Testis (tissue), 3 donors: ENCODE data around the gene LARP4. TPM values are rescaled to one million over a fixed set of nuclear protein-coding genes. Genes with fewer than 3 reads are reported as not detected.

Experiments
- DNase-seq: peaks from one replicate; pipeline ENCODE4 v3.0.0-alpha.2; 2019
- H3K27ac ChIP-seq, 2 donors: fragments of 200-600 bp; sonication (generic); one replicate each; pipeline ENCODE4 v1.5.1; 2019
- H3K27me3 ChIP-seq: fragments of 200-600 bp; sonication (generic); one replicate; pipeline ENCODE4 v1.5.1; 2019
- H3K36me3 ChIP-seq: fragments of 200-600 bp; sonication (generic); one replicate; pipeline ENCODE4 v1.5.1; 2017; ENCODE audit warnings: low read depth; ENCODE audit errors: missing control alignments
- H3K4me1 ChIP-seq: fragments of 200-600 bp; sonication (generic); one replicate; pipeline ENCODE4 v1.5.1; 2019
- H3K4me3 ChIP-seq, 2 donors: fragments of 200-600 bp; sonication (generic); one replicate each; pipeline ENCODE4 v1.5.1; 2017 to 2019
- H3K9me3 ChIP-seq: fragments of 200-600 bp; sonication (generic); one replicate; pipeline ENCODE4 v1.5.1; 2017
- CTCF ChIP-seq, 3 experiments: fragments of 450-650 bp in 2 of 3; fragments of 200-600 bp in 1 of 3; sonication (generic) in 1 of 3; IDR thresholded peaks; one replicate each; pipeline ENCODE4 v1.5.1; 2016 to 2019; ENCODE audit warnings: antibody characterized with exemption in 3 of 3, mild to moderate bottlenecking in 2 of 3, moderate library complexity in 1 of 3
- POLR2A ChIP-seq: fragments of 450-650 bp; IDR thresholded peaks from one replicate; pipeline ENCODE4 v1.6.1; 2017; ENCODE audit warnings: antibody characterized with exemption, mild to moderate bottlenecking, moderate library complexity
- WGBS, 2 donors: methylation state at CpG; one replicate each; pipeline ENCODE4 v1.1.5; 2018; 5-methylcytosine and 5-hydroxymethylcytosine counted together
- intact Hi-C: fragments of 100-400 bp; cut with DNase I; formaldehyde crosslinking; loops from one replicate; pipeline ENCODE4 v1.15.1; 2023; ENCODE audit warnings: low total_unique reads
- polyA plus RNA-seq: library from polyadenylated mRNA; stranded (reverse); fragments of 350-450 nt; fragmentation: Illumina TruSeq; extraction: RNeasy Lipid Tissue Mini Kit (QIAGEN cat#74804); gene quantifications from one replicate; pipeline ENCODE4 v1.2.3, GENCODE V29; 2014; ENCODE audit warnings: low read depth, low replicate concordance; ENCODE audit not compliant: insufficient read depth
- total RNA-seq, 2 donors: library from RNA; depleted of rRNA; stranded (reverse); fragments of >200 nt; gene quantifications; one replicate each; pipeline ENCODE4 v1.2.3, GENCODE V29; 2016

The LARP4 gene
- total and polyA plus RNA-seq, 3 donors from 2014 or later = 20.9 to 38.3 (median 34.1) TPM

DNA sequence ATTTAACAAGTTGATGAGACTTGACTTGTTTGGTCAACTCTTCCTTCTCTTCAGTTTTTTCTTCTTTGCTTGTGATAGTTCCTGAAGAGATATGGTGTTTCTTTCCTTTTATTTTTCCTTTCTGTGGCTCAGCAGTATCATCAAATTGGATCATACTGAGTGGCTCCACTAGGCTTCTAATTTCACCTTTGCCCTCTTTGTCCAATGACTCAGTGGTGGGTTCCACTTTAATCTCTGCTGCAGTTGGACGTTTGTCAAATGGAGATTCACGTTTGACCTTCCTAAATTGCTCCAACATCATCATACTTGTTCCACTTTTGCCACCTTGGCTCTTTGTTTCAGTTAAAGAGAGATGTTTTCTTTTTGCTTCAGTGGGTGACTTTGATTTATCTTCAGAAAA is 45.8 kb upstream of the LARP4 start:
- DNase-seq = no peak
- H3K9me3 ChIP-seq = no peaks in the 10 kb centered on the region
- no peak for TF ChIP-seq POLR2A
- TF ChIP-seq CTCF (IDR thresholded peaks at IDR 0.05) = no peak
- no peaks in the 10 kb centered on the region for H3K27me3 ChIP-seq
- 63 to 70% methylated on average over 2 of the region's 2 CpGs for WGBS, 2 donors
- no peak overlapping the region for H3K27ac ChIP-seq
- H3K4me1 ChIP-seq = peaks cover 4% of the 10 kb centered on the region
- no peak overlapping the region for H3K4me3 ChIP-seq
- intact Hi-C loops = no loop called here
- no peaks in the 10 kb centered on the region for H3K36me3 ChIP-seq

DNA sequence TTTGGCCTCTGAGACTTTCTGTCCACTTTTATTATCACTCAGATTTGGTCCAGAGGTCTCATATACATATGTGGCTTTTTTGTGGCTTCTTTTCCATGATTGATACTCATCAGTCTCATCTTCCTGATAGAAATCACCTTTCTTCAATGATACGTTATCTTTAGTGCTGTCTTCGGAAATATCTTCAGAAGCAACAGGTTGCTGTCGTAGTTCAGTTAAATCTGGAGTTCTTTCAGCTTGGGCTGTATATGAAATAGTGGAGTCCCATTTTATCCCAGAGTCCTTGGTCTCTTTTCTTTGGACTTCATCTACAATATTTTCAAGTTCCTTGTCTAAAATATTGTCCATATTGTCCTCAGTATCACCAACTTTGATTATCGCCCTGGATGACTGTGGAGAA is 45.3 kb upstream of the LARP4 start:
- TF ChIP-seq CTCF (IDR thresholded peaks at IDR 0.05) (no peak), POLR2A (no peak)
- intact Hi-C loops = no loop called here
- H3K4me1 ChIP-seq = peaks cover 4% of the 10 kb centered on the region
- no peaks in the 10 kb centered on the region for H3K36me3 ChIP-seq
- H3K9me3 ChIP-seq = no peaks in the 10 kb centered on the region
- no peak for DNase-seq
- WGBS, 2 donors = 95 to 99% methylated on average over 4 of the region's 4 CpGs
- H3K4me3 ChIP-seq = no peak overlapping the region
- no peak overlapping the region for H3K27ac ChIP-seq
- H3K27me3 ChIP-seq = no peaks in the 10 kb centered on the region

GRCh38 chr12:50362671-50363070 is 38.0 kb upstream of the LARP4 start:
- H3K27me3 ChIP-seq = no peaks in the 10 kb centered on the region
- H3K9me3 ChIP-seq = no peaks in the 10 kb centered on the region
- H3K27ac ChIP-seq = no peak overlapping the region
- H3K4me3 ChIP-seq = no peak overlapping the region
- no peaks in the 10 kb centered on the region for H3K36me3 ChIP-seq
- WGBS, 2 donors = 93 to 95% methylated on average over 4 of the region's 4 CpGs
- DNase-seq = no peak
- TF ChIP-seq CTCF (IDR thresholded peaks at IDR 0.05) = no peak
- no peak for TF ChIP-seq POLR2A
- no peaks in the 10 kb centered on the region for H3K4me1 ChIP-seq
- intact Hi-C loops = no loop called here

- no peak for DNase-seq
- WGBS, 2 donors = 81 to 84% methylated on average over 5 of the region's 5 CpGs
These were observed 37.5 kb upstream of the LARP4 start for GRCh38 chr12:50363141-50363540.

More at GRCh38 chr12:50363141-50363540, 37.5 kb upstream of the LARP4 start:
- no peak overlapping the region for H3K4me3 ChIP-seq
- no peaks in the 10 kb centered on the region for H3K4me1 ChIP-seq
- TF ChIP-seq CTCF (IDR thresholded peaks at IDR 0.05) = no peak
- TF ChIP-seq POLR2A = no peak
- H3K27me3 ChIP-seq = no peaks in the 10 kb centered on the region
- H3K36me3 ChIP-seq = no peaks in the 10 kb centered on the region
- H3K9me3 ChIP-seq = no peaks in the 10 kb centered on the region
- intact Hi-C loops = no loop called here
- H3K27ac ChIP-seq = no peak overlapping the region
